RPMI7951 (cell line): ENCODE results near the gene TCEA3. TPM values are rescaled to one million over a fixed set of nuclear protein-coding genes. Genes with fewer than 3 reads are reported as not detected.

Experiments
- DNase-seq: peaks from one replicate; pipeline ENCODE4 v3.0.0-alpha.2; 2012; ENCODE audit warnings: low read depth
- total RNA-seq: library from RNA; depleted of rRNA; stranded (reverse); fragments of >200 nt; shearing (Covaris generic); gene quantifications from 2 replicates; pipeline ENCODE4 v1.2.3, GENCODE V29; 2014; rRNA removed

Gene TCEA3
- 1.7 and 2.3 TPM in 2 replicates for total RNA-seq

- DNase-seq = no peak
Measured at GRCh38 chr1:23424293-23425192, at the start of gene TCEA3. Gene TCEA3, minus strand, starts transcription at chr1:23424748. Its CDS starts 115 bp downstream, at chr1:23424633.

GRCh38 chr1:23473037-23473800 is 48.7 kb upstream of the TCEA3 start:
- DNase-seq = peak; percentile 46

- DNase-seq = no peak
Measured at GRCh38 chr1:23472351-23473036, 47.9 kb upstream of the TCEA3 start.

GRCh38 chr1:23471473-23472075 is 47.0 kb upstream of the TCEA3 start:
- no peak for DNase-seq

- peak; percentile 61 for DNase-seq
Measured at GRCh38 chr1:23470282-23471070, 45.9 kb upstream of the TCEA3 start.

- DNase-seq = no peak
Measured at GRCh38 chr1:23469372-23469982, 44.9 kb upstream of the TCEA3 start.

- no peak for DNase-seq
Measured at GRCh38 chr1:23466423-23466989, 42.0 kb upstream of the TCEA3 start.

- DNase-seq = no peak
Measured at GRCh38 chr1:23463286-23463685, 38.7 kb upstream of the TCEA3 start.

- DNase-seq = no peak
Measured at GRCh38 chr1:23462766-23463165, 38.2 kb upstream of the TCEA3 start.

GRCh38 chr1:23461050-23461449 is 36.5 kb upstream of the TCEA3 start:
- no peak for DNase-seq

GRCh38 chr1:23460519-23460918 is 36.0 kb upstream of the TCEA3 start:
- DNase-seq = no peak

GRCh38 chr1:23459338-23459757 is 34.8 kb upstream of the TCEA3 start:
- DNase-seq = no peak

GRCh38 chr1:23456226-23456625 is 31.7 kb upstream of the TCEA3 start:
- DNase-seq = peak; percentile 97

GRCh38 chr1:23453455-23454000 is 29.0 kb upstream of the TCEA3 start:
- no peak for DNase-seq

- DNase-seq = peak; percentile 88
Measured at GRCh38 chr1:23452011-23452411, 27.5 kb upstream of the TCEA3 start.

- DNase-seq = peak; percentile 44
Measured at GRCh38 chr1:23451441-23451840, 26.9 kb upstream of the TCEA3 start.

GRCh38 chr1:23450894-23451293 is 26.3 kb upstream of the TCEA3 start:
- no peak for DNase-seq

GRCh38 chr1:23449958-23450357 is 25.4 kb upstream of the TCEA3 start:
- no peak for DNase-seq

- DNase-seq = no peak
Measured at GRCh38 chr1:23449306-23449705, 24.8 kb upstream of the TCEA3 start.

GRCh38 chr1:23448846-23449245 is 24.3 kb upstream of the TCEA3 start:
- no peak for DNase-seq
